PC-9 (cell line): ENCODE data around the gene CD274. TPM values are rescaled to one million over a fixed set of nuclear protein-coding genes. Genes with fewer than 3 reads are reported as not detected.

ENCODE experiments used
- BruUV-seq: library from RNA; stranded (reverse); fragments of 400-500 nt; replicated peaks from 2 replicates; lab custom pipeline; 2021; lab: Mats Ljungman, UMichigan
- CTCF ChIA-PET: fragments of 300-600 bp; sonication (Branson Sonifier 250); formaldehyde crosslinking; loops from one replicate; lab custom pipeline; 2022; ENCODE audit warnings: antibody characterized with exemption; lab: Charles Lee
- POLR2A ChIA-PET: fragments of 300-600 bp; sonication (Branson Sonifier 250); formaldehyde crosslinking; loops from one replicate; lab custom pipeline; 2022; ENCODE audit warnings: antibody characterized with exemption; ENCODE audit not compliant: unreplicated experiment; lab: Charles Lee
- DNase-seq, 2 experiments: peaks; one replicate each; pipeline versions ENCODE4 v3.0.0 to v3.0.0-alpha.2; 2015 to 2022; ENCODE audit warnings: mixed read lengths in 1 of 2
- H2AFZ ChIP-seq: fragments of 200-600 bp; sonication (generic); 2 replicates; pipeline ENCODE4 v1.8.1; 2017; ENCODE audit warnings: antibody characterized with exemption
- H3F3A ChIP-seq: fragments of 200-600 bp; sonication (generic); 2 replicates; pipeline ENCODE4 v1.8.1; 2017; ENCODE audit warnings: antibody characterized with exemption, mild to moderate bottlenecking, low read depth; ENCODE audit not compliant: insufficient read depth
- H3K27ac ChIP-seq: fragments of 200-600 bp; sonication (generic); 2 replicates; pipeline ENCODE4 v1.6.1; 2016; ENCODE audit warnings: mixed run types
- H3K27me3 ChIP-seq: fragments of 200-600 bp; sonication (generic); 2 replicates; pipeline ENCODE4 v1.6.1; 2016; ENCODE audit warnings: low read depth, mixed run types; ENCODE audit not compliant: insufficient read depth
- H3K36me3 ChIP-seq: fragments of 200-600 bp; sonication (generic); 2 replicates; pipeline ENCODE4 v1.6.1; 2016; ENCODE audit warnings: low read depth, mixed run types
- H3K4me1 ChIP-seq: fragments of 200-600 bp; sonication (generic); replicated peaks from 2 replicates; pipeline ENCODE4 v1.6.1; 2016; ENCODE audit warnings: mixed run types; ENCODE audit not compliant: insufficient read depth
- H3K4me2 ChIP-seq: fragments of 200-600 bp; sonication (generic); 2 replicates; pipeline ENCODE4 v1.6.1; 2017; ENCODE audit warnings: mixed run types
- H3K4me3 ChIP-seq: fragments of 200-600 bp; sonication (generic); 2 replicates; pipeline ENCODE4 v1.6.1; 2016; ENCODE audit warnings: mixed run types
- H3K79me2 ChIP-seq: fragments of 200-600 bp; sonication (generic); 2 replicates; pipeline ENCODE4 v1.6.1; 2017; ENCODE audit warnings: low read depth, mixed run types
- H3K9me2 ChIP-seq: fragments of 200-600 bp; sonication (generic); 2 replicates; pipeline ENCODE4 v1.8.1; 2017; ENCODE audit warnings: mild to moderate bottlenecking; ENCODE audit not compliant: insufficient read depth
- H3K9me3 ChIP-seq: fragments of 200-600 bp; sonication (generic); 2 replicates; pipeline ENCODE4 v1.8.1; 2016; ENCODE audit warnings: low read depth; ENCODE audit not compliant: insufficient read depth
- H4K20me1 ChIP-seq: fragments of 200-600 bp; sonication (generic); 2 replicates; pipeline ENCODE4 v1.8.1; 2017; ENCODE audit not compliant: insufficient read depth
- EZH2 ChIP-seq: fragments of 200-600 bp; sonication (generic); IDR thresholded peaks from 2 replicates; pipeline ENCODE4 v1.8.0; 2017; ENCODE audit warnings: antibody characterized with exemption, low read depth
- intact Hi-C: fragments of 100-400 bp; cut with micrococcal nuclease; formaldehyde crosslinking; loops from one replicate; pipeline ENCODE4 v1.10.0; 2022; ENCODE audit not compliant: unreplicated experiment
- total RNA-seq: library from RNA; stranded (reverse); gene quantifications from 2 replicates; pipeline ENCODE4 v1.2.3, GENCODE V29; 2021
- TF ChIP-seq, protein P1 (sequence below): fragments of 200-600 bp; sonication (generic); conservative IDR thresholded peaks from 2 replicates; pipeline ENCODE4 v1.6.1; 2017; ENCODE audit warnings: mixed run types, antibody characterized with exemption, mild to moderate bottlenecking, moderate library complexity

The CD274 gene
- total RNA-seq, 1 experiment from 2014 or later, result 4.4 TPM

DNA sequence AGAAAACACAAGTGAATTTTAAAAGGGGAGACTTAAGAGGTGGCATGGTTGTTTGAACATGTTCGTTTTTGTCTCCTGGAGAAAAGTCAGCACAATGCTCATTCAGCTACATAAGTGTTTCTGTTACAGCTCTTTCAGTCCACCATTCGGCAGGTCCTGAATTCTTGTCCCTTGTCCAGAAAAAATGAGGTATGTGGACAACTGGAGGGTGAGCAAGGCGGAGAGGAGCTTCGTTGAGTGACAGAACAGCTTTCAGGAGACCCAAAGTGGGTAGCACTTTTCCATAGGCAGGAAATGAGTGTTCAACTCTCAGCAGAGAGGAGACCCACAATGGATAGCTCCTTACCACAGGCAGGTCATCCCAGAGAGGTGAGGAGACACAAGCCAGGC, 64.9 kb downstream of the CD274 start:
- Histone ChIP-seq H3K36me3 (no peaks in the 10 kb centered on the region), H3K9me3 (no peaks in the 10 kb centered on the region), H3K27ac (no peak overlapping the region), H4K20me1 (no peaks in the 10 kb centered on the region), H3K4me3 (no peak overlapping the region), H3K27me3 (no peaks in the 10 kb centered on the region), H3K4me2 (no peak overlapping the region), H3K9me2 (no peaks in the 10 kb centered on the region), H3K79me2 (no peaks in the 10 kb centered on the region), H3F3A (peaks cover 11% of the 10 kb centered on the region), H3K4me1 (peaks cover 26% of the 10 kb centered on the region), H2AFZ (no peak overlapping the region)
- no peak for DNase-seq
- TF ChIP-seq EZH2, result no peak
- TF ChIP-seq, protein P1, sequence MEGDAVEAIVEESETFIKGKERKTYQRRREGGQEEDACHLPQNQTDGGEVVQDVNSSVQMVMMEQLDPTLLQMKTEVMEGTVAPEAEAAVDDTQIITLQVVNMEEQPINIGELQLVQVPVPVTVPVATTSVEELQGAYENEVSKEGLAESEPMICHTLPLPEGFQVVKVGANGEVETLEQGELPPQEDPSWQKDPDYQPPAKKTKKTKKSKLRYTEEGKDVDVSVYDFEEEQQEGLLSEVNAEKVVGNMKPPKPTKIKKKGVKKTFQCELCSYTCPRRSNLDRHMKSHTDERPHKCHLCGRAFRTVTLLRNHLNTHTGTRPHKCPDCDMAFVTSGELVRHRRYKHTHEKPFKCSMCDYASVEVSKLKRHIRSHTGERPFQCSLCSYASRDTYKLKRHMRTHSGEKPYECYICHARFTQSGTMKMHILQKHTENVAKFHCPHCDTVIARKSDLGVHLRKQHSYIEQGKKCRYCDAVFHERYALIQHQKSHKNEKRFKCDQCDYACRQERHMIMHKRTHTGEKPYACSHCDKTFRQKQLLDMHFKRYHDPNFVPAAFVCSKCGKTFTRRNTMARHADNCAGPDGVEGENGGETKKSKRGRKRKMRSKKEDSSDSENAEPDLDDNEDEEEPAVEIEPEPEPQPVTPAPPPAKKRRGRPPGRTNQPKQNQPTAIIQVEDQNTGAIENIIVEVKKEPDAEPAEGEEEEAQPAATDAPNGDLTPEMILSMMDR, result no peak
- ChIA-PET POLR2A (no interaction called here), CTCF (no interaction called here)
- BruUV-seq, result no TSS peak
- intact Hi-C loops, result no loop called here

DNA sequence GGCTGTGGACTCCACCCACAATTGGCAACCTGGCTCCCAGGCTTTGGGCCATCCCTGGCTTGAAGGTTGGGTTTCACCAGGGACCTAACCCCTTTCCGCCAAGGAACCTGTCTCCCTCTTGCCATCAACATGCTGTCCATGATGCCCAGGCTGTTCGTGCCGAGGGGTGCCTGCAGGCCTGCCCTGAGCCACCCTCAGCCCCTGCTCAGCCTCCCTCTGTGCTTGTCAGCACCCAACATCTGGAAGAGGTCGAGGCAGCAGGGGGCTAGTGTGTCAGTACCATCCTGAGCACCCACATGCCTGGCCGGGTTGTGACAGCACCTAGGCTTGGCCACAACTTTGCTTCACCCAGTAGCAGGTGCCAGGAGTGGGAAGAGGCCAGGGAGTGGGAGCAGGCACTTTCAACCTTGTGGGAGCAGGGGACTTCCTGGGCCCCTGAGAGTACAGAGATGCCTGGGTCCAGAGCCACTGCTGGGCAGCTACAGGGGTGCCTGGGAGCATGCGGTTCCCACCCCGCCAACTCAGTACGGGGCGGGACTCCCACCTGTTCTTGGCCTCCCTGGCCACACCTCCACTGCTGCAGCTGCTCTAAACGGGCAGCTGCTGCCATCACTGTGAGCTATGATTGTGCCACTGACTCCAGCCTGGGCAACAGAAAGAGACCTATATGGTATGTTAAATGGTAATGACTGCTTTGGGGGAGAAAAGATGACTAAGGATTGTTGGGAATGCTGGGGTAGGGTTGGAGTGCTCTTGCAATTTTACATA, 66.3 kb downstream of the CD274 start:
- H3K27ac ChIP-seq, result no peak overlapping the region

DNA sequence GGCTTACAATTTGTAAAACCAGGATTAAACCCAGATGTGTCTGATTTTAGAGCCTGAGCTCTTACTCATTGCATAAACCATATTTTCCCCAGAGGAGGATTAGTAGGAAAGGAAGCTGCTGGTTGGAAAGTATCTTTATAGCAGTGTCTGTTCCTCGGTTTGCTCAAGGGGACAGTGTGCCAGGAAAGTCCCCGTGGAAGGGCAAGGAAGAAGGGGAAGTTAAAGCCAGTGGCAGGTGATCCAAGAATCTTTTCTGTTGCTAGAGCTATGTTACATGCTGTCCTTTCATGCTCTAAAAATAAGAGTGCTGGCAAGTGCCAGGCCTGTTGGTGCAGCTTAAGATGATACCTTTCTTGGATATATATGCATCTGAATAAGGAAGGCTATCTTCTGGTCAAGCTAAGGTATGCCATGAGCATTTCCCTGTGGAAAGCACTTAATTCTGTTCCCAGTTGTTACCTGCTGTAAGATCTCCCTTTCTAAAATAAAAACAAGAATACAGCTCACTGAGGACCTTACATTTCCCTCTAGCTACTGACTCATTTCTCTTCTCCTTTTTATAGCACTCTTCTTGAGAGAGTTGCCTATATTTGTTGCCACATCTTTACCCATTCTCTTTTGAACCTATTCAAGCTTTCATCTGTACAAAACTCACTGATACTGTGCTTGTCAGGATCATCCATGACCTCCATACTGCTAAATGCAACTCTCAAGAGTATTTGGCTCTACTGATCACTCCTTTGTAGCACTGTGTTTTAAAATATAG, 68.0 kb downstream of the CD274 start:
- Histone ChIP-seq H3K4me2 (no peak overlapping the region), H3K4me3 (no peak overlapping the region), H3F3A (no peaks in the 10 kb centered on the region), H3K27ac (no peak overlapping the region), H3K4me1 (no peaks in the 10 kb centered on the region; the same call in 1 of the 2 replicates), H3K9me3 (no peaks in the 10 kb centered on the region), H4K20me1 (no peaks in the 10 kb centered on the region), H3K9me2 (no peaks in the 10 kb centered on the region), H3K27me3 (no peaks in the 10 kb centered on the region), H2AFZ (no peak overlapping the region), H3K36me3 (no peaks in the 10 kb centered on the region), H3K79me2 (no peaks in the 10 kb centered on the region)
- CTCF ChIA-PET, result no interaction called here
- intact Hi-C loops, result no loop called here
- TF ChIP-seq, protein P1, result no peak
- TF ChIP-seq EZH2, result no peak
- DNase-seq, result no peak
- POLR2A ChIA-PET, result interaction anchor here (0.6 kb wide), 1 partner anchor 110 kb away, joined by 5 read pairs; no protein-coding TSS in a partner anchor
- BruUV-seq, result no TSS peak

More for the DNA sequence above, 66.3 kb downstream of the CD274 start:
- ChIA-PET POLR2A (no interaction called here), CTCF (no interaction called here)
- no peak for DNase-seq
- no peak for TF ChIP-seq EZH2
- TF ChIP-seq, protein P1, result no peak
- Histone ChIP-seq H3F3A (no peaks in the 10 kb centered on the region), H3K4me3 (no peak overlapping the region), H3K9me2 (no peaks in the 10 kb centered on the region), H4K20me1 (no peaks in the 10 kb centered on the region), H2AFZ (no peak overlapping the region), H3K9me3 (no peaks in the 10 kb centered on the region), H3K79me2 (no peaks in the 10 kb centered on the region), H3K4me1 (peaks cover 12% of the 10 kb centered on the region), H3K36me3 (no peaks in the 10 kb centered on the region), H3K4me2 (no peak overlapping the region), H3K27me3 (no peaks in the 10 kb centered on the region)
- intact Hi-C loops, result no loop called here
- no TSS peak for BruUV-seq
